ENCODE data around the gene SUOX.
"Not testable (repeated sequence)": the region's sequence is repeated elsewhere in the genome, so short reads cannot be mapped to it uniquely, and the experiment has no call there.

Gene SUOX

GRCh38 chr12:56028511-56029165, 31.6 kb downstream of the SUOX start:
- DNase-seq, result no peak

DNA sequence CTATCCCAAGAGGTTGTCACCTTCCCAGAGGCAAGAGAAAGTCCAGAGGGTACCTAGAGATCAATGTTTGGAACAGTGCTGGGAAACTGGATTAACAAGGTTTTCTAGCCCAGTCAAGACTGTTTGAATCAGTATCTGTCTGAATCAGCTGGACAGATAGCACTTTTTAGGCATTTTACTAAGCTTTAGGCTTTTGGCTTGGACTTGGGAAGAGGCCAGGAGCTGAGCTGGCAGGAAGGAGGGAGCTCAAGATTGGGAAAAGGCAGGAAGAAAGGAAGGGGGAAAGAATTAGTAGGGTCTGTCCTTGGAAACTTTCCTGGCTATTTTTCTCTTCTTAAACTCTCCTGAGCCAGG, 32.1 kb downstream of the SUOX start:
- DNase-seq, result no peak

- DNase-seq, result peak in 1 of 2 experiments; percentile 14
These were observed 32.7 kb downstream of the SUOX start for GRCh38 chr12:56029666-56030293.

DNA sequence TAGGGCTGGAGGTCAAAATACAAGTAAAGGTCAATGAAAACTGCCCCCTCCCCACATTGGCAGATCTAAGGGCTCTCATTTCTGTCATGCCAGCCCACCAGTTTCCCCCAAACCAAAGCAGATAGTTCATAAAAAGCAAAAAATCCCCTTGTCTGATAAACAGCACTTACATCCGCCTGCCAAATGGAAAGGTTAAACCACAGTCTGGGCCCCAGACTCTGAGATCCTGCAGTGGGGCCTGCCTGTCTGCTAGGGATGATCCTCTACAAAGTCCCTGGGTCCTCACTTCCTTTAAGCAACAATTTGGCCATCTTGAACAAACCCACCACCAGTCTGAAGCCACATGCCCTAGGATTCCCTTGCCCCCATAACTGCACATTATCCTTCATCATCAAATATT, 34.9 kb downstream of the SUOX start:
- no peak for DNase-seq

DNA sequence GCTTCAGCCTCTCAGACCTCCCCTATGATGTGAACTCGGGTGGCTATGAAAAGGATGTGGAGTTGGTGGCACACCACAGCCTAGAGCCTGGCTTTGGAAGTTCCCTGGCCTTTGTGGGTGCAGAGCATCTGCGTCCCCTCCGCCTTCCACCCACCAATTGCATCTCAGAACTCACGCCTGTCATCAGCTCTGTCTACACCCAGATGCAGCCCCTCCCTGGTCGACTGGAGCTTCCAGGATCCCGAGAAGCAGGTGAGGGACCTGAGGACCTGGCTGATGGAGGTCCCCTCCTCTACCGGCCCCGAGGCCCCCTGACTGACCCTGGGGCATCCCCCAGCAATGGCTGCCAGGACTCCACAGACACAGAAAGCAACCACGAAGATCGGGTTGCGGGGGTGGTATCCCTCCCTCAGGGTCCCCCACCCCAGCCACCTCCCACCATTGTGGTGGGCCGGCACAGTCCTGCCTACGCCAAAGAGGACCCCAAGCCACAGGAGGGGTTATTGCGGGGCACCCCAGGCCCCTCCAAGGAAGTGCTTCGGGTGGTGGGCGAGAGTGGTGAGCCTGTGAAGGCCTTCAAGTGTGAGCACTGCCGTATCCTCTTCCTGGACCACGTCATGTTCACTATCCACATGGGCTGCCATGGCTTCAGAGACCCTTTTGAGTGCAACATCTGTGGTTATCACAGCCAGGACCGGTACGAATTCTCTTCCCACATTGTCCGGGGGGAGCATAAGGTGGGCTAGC, 37.7 kb downstream of the SUOX start:
- DNase-seq, result no peak

DNA sequence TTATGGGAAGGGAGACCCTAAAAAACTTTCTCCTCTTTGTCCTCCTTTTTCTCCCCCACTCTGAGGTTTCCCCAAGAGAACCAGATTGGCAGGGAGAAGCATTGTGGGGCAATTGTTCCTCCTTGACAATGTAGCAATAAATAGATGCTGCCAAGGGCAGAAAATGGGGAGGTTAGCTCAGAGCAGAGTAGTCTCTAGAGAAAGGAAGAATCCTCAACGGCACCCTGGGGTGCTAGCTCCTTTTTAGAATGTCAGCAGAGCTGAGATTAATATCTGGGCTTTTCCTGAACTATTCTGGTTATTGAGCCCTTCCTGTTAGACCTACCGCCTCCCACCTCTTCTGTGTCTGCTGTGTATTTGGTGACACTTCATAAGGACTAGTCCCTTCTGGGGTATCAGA, 40.1 kb downstream of the SUOX start:
- DNase-seq, result no peak

- DNase-seq, result no peak
These were observed 41.1 kb downstream of the SUOX start for GRCh38 chr12:56038022-56038655.

DNA sequence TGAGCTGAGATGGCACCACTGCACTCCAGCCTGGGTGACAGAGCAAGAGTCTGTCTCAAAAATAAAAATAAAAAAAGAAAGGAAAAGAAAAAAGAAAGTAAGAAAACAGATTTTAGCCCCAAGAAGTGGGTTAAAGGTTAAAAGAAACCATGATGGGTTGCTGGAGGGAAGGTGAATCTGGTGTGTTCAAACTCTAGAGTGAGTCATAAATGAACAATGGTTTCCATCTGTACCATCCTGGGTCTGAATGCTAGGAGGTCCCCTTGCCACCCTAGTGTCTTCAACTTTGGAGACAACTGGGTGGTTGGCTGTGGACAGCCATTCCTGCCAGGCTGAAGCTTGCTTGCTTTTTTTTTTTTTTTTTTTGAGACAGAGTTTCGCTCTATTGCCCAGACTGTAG, 43.1 kb downstream of the SUOX start:
- no peak for DNase-seq

DNA sequence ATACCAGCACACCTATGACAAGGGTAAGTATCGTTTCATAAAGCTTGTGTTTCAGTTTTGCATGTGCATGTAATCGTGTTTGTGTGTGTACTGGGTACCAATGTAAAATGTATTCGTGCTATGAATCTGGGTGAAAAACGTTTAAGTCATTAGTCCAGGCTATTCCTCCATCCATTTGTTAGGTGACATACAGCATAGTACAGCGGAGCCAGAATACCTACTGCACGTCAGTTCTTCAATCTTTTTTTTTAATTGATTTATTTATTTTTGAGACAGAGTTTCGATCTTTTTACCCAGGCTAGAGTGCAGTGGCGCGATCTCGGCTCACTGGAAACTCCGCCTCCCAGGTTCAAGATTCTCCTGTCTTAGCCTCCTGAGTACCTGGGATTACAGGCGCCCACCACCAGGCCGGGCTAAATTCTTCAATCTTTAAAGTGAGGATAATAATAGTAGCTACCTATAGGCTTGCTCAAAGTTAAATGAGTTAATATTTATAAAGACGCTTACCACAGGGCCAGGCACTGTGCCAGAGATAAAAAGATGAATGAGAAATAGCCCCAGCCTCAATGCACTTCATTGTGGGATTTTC, 44.0 kb downstream of the SUOX start:
- no peak for DNase-seq

DNA sequence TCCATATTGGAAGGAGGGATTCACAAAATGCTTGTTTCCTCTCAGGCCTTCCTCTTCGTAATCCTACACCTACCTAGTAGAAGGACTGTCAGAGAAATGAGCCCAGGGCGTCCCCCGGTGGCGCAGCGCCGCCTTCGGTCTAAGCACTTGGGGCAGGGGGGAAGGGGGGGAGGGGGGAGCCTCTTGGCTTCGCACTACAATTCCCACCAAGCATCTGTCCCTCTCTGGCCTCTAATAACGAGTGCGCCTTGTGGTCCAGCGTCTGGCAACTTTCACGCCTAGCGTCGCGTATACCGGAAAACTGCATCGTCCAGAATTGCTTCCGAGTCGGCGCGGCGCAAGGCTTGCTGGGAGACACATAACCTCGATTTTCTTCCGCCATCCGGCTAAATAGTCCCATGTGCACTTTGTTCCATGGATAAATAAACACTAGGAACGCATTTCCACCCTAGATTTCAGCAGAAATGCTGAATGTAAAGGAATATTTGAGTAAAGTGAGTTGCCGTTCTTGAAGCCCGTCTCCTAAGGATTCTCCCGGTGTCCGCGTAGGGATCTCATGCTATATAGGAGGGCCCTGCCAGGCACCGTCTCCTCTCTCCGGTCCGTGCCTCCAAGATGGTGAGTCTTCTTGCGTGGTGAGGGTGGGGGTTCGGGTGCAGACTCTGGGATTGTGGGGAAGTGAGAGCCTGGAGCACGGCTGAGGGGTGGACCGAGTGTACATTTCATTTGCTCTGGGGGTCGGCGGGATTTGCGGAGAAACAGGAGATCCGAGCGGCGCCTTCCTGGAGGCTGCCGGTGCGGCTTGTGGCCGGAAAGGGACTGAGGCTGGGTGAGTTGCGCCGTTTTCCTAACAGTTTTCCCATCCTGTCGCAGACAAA, 44.7 kb downstream of the SUOX start, which contains the start of gene RPS26:
Gene RPS26 (plus strand): TSS at position 367 of the 878 bp plus-strand sequence. CDS start 249 bp downstream, at position 616.
- peak; percentile 98 to 99 for DNase-seq

GRCh38 chr12:56042430-56042813, 45.3 kb downstream of the SUOX start:
- not testable (repeated sequence) for DNase-seq

DNA sequence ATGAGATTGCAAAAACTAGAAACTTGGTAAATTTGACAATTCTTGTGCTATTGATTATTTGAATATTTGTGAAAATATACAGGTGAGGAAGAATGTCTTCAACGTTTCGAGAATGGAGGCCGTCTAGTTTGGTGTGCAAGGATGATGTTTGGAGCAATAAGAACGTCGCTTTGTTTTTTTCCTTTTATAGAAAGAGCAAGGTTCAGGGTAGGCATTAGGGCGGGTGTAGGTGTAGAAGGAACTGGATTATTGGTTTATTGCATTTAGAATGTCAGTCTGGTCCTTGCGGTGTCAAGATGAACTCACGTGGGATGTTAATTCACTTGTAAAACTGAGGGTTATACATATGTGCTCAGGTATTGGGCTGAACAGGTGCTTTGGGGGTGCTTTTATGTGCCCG, 45.8 kb downstream of the SUOX start:
- DNase-seq, result no peak

DNA sequence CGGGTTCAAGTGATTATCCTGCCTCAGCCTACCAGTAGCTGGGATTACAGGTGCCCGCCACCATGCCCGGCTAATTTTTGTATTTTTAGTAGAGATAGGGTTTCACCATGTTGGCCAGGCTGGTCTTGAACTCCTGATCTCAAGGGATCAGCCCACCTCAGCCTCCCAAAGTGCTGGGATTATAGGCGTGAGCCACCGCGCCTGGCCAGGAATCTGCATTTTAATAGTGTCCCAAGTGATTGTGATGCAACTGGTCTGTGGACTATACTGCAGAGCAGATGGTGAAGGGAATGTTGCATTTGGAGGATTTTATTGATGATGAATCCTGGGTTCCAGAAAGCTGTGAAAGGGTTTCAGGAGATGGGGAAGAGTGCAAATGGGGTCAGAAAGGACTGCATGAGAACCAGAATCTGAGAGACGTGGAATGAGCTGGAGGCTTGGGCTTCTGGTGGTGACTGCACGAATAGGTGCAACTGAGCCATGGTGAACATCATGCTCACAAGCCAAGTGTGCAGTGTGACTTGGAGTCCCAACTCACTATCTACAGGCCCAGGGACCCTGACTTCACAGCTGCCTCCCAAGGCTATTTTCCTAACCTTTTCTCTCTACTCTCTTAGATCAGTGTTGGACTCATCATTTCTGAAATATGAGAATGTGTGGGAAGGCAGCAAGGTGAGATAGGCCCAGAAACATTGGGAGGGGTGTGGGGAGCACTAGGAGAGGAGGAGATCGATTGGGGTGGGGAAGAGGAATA, 49.1 kb downstream of the SUOX start:
- DNase-seq, result no peak

GRCh38 chr12:56053407-56053893, 56.4 kb downstream of the SUOX start:
- DNase-seq, result no peak
